HG03060 (cell line): ENCODE results near the gene KCNH2.
"Not testable (repeated sequence)": the region's sequence is repeated elsewhere in the genome, so short reads cannot be mapped to it uniquely, and the experiment has no call there.

Source experiments
- ATAC-seq: cut with Tn5 transposase; IDR thresholded peaks from one replicate; pipeline ENCODE4 v1.9.1; 2021; ENCODE audit warnings: low read depth, moderate number of reproducible peaks; ENCODE audit not compliant: unreplicated experiment

The KCNH2 gene, protein sequence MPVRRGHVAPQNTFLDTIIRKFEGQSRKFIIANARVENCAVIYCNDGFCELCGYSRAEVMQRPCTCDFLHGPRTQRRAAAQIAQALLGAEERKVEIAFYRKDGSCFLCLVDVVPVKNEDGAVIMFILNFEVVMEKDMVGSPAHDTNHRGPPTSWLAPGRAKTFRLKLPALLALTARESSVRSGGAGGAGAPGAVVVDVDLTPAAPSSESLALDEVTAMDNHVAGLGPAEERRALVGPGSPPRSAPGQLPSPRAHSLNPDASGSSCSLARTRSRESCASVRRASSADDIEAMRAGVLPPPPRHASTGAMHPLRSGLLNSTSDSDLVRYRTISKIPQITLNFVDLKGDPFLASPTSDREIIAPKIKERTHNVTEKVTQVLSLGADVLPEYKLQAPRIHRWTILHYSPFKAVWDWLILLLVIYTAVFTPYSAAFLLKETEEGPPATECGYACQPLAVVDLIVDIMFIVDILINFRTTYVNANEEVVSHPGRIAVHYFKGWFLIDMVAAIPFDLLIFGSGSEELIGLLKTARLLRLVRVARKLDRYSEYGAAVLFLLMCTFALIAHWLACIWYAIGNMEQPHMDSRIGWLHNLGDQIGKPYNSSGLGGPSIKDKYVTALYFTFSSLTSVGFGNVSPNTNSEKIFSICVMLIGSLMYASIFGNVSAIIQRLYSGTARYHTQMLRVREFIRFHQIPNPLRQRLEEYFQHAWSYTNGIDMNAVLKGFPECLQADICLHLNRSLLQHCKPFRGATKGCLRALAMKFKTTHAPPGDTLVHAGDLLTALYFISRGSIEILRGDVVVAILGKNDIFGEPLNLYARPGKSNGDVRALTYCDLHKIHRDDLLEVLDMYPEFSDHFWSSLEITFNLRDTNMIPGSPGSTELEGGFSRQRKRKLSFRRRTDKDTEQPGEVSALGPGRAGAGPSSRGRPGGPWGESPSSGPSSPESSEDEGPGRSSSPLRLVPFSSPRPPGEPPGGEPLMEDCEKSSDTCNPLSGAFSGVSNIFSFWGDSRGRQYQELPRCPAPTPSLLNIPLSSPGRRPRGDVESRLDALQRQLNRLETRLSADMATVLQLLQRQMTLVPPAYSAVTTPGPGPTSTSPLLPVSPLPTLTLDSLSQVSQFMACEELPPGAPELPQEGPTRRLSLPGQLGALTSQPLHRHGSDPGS

GRCh38 chr7:150978126-150978789 lies at the start of gene KCNH2:
KCNH2 (minus strand) TSS chr7:150978321; CDS start chr7:150977913, 408 bp downstream.
- no peak for ATAC-seq

- ATAC-seq = not testable (repeated sequence)
These were observed 49.6 kb upstream of the KCNH2 start for GRCh38 chr7:151027728-151028130.

DNA sequence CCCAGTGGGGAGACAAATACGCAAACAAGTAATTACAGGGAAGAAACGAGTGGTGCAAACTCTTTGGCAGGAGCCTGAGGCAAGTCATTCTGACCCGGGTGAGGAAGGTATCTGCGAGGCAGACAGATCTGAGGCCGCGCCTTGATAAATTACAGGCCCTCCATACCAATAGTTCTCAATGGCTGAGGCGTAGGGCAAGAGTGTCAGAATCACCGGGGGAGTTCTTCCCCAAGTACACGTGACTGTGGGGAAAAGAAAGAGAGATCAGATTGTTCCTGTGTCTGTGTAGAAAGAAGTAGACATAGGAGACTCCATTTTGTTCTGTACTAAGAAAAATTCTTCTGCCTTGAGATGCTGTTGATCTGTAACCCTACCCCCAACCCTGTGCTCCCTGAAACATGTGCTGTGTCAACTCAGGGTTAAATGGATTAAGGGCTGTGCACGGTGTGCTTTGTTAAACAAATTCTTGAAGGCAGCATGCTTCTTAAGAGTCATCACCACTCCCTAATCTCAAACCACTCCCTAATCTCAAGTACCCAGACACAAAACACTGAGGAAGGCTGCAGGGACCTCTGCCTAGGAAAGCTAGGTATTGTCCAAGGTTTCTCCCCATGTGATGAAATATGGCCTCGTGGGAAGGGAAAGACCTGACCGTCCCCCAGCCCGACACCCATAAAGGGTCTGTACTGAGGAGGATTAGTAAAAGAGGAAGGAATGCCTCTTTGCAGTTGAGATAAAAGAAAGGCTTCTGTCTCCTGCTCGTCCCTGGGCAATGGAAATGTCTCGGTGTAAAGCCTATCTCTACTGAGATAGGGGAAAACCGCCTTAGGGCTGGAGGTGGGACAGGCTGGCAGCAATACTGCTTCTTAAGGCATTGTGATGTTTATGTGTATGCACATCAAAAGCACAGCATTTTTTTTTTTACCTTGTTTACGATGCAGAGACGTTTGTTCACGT lies 48.9 kb upstream of the KCNH2 start:
- ATAC-seq = not testable (repeated sequence)

GRCh38 chr7:151025924-151026671 lies 48.0 kb upstream of the KCNH2 start:
- no peak for ATAC-seq

- no peak for ATAC-seq
These were observed 46.4 kb upstream of the KCNH2 start, which contains the start of gene ATG9B for GRCh38 chr7:151024435-151025056. ATG9B (minus strand) TSS chr7:151024494; CDS start chr7:151024423, 71 bp downstream.

DNA sequence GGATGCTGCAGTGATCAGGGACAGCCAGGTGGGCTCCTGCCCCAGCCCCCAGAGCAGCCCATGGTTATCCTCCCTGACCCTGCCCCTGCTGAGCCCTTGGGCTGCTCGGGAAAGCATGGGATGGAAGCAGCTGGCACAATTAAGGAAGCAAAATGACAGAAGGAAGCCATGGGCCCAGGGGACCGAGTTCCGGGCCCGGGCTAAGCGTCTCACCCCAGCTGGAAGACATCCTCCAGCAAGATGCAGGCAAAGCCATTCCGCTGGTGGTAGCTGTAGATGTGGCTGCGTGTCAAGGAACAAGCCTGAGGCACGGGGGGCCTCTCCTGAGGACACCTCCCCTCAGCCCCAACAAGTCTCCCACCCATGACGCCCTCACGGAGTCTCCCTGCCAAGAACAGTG lies 45.1 kb upstream of the KCNH2 start:
- no peak for ATAC-seq

GRCh38 chr7:151020231-151020630 lies 42.1 kb upstream of the KCNH2 start:
- no peak for ATAC-seq

GRCh38 chr7:151019130-151019447 lies 41.0 kb upstream of the KCNH2 start:
- no peak for ATAC-seq

- no peak for ATAC-seq
These were observed 40.5 kb upstream of the KCNH2 start for GRCh38 chr7:151018421-151019129.

GRCh38 chr7:151017953-151018420 lies 39.9 kb upstream of the KCNH2 start:
- ATAC-seq = no peak

GRCh38 chr7:151017370-151017952 lies 39.3 kb upstream of the KCNH2 start:
- ATAC-seq = no peak

- ATAC-seq = no peak
These were observed 38.8 kb upstream of the KCNH2 start for GRCh38 chr7:151016942-151017341.

DNA sequence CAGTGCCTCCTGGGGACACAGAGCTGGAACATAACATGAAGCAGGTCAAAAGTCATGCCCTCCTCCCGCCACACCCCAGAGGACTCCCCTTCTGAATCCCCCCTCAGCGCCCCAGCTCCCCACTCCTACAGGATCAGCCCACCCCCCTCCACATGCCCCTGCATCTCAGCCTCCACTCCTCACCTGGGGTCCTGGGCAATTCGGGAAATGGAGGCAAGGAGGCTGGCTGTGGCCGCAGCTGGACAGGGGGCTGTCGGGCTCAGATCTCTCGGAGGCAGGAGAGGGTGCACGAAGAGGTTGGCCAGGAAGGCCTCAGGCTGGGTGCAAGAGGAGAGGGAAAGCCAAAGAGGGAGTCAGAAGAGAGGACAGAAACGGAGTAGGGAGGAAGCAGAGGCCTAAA lies 38.4 kb upstream of the KCNH2 start:
- no peak for ATAC-seq

DNA sequence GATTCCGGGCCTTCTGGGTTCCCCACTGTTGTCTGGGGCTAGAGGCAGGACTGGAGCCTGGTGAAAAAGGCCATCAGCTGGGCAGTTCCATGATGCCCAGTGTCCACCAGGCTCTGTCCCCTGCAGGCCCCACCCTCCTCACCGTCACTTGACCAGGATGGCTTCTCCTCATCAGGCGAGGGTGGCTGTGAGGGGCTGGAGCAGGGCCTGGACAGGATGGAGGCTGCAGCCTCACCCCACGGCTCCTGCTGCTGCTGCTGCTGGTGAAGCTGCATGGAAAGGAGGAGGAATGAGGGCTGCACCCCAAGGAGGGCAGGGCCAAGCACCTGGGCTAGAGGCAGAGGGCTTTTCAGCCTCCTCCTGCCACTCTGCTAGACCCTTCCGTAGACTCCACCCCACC lies 37.8 kb upstream of the KCNH2 start:
- no peak for ATAC-seq

DNA sequence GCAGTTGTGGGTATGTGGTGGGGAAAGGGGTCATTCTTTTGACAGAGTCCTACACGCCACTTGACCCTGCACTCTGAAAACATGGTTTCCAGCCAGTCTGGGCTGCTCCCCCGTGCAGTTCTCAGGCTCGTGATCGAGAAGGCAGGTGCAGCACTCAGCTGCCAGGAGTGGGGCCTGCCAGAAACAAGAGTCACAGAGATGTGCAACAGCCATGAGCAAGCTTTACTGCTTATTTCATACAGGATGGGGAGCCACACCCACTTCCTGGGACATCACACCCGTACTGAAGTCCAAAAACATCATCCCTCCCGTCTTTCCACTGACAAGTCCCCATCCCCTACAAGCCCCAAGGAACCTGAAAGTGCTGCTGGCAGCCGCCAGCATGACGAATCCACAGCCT lies 36.8 kb upstream of the KCNH2 start:
- ATAC-seq = no peak

- ATAC-seq = no peak
These were observed 35.8 kb upstream of the KCNH2 start for GRCh38 chr7:151013733-151014497.
